IPS-20b (cell line): ENCODE data around the gene DVL2.

Experiments
- H3K27ac ChIP-seq: one replicate; pipeline ENCODE4 v1.5.1; 2013; ENCODE audit warnings: low read length
- H3K27me3 ChIP-seq: 2 replicates; pipeline ENCODE4 v1.6.1; 2013; ENCODE audit warnings: mild to moderate bottlenecking, low read length, inconsistent platforms; ENCODE audit not compliant: insufficient read depth
- H3K36me3 ChIP-seq: 2 replicates; pipeline ENCODE4 v1.6.1; 2013; ENCODE audit warnings: low read depth, mild to moderate bottlenecking, inconsistent platforms, low read length, moderate library complexity; ENCODE audit not compliant: insufficient read depth
- H3K4me1 ChIP-seq: 2 replicates; pipeline ENCODE4 v1.6.1; 2013; ENCODE audit warnings: mild to moderate bottlenecking, control low read depth, inconsistent platforms, low read length, moderate library complexity; ENCODE audit not compliant: insufficient read depth
- H3K4me3 ChIP-seq: 2 replicates; pipeline ENCODE4 v1.5.1; 2013; ENCODE audit warnings: mild to moderate bottlenecking, low read length, inconsistent platforms
- H3K9ac ChIP-seq: 2 replicates; pipeline ENCODE4 v1.6.1; 2013; ENCODE audit warnings: low read depth, mild to moderate bottlenecking, inconsistent platforms, low read length, moderate library complexity
- H3K9me3 ChIP-seq: 2 replicates; pipeline ENCODE4 v1.6.1; 2013; ENCODE audit warnings: mild to moderate bottlenecking, low read depth, low read length, inconsistent platforms; ENCODE audit not compliant: insufficient read depth

The DVL2 gene

GRCh38 chr17:7215136-7215638 is 19.1 kb downstream of the DVL2 start:
- H3K27me3 ChIP-seq, result no peaks in the 10 kb centered on the region; the same call in 1 of the 2 replicates
- H3K4me1 ChIP-seq, result peaks cover 48% of the 10 kb centered on the region; the same call in 1 of the 2 replicates
- peak overlapping the region; percentile 81 for H3K27ac ChIP-seq
- H3K36me3 ChIP-seq, result no peaks in the 10 kb centered on the region
- H3K9ac ChIP-seq, result peak overlapping the region; percentile 67; the same call in 1 of the 2 replicates
- no peaks in the 10 kb centered on the region for H3K9me3 ChIP-seq
- H3K4me3 ChIP-seq, result peak overlapping the region; percentile 79

GRCh38 chr17:7214300-7215135 is 19.8 kb downstream of the DVL2 start:
- H3K4me3 ChIP-seq, result peak overlapping the region; percentile 79
- no peaks in the 10 kb centered on the region; the same call in 1 of the 2 replicates for H3K27me3 ChIP-seq
- peaks cover 47% of the 10 kb centered on the region; the same call in 1 of the 2 replicates for H3K4me1 ChIP-seq
- no peaks in the 10 kb centered on the region for H3K36me3 ChIP-seq
- H3K27ac ChIP-seq, result peak overlapping the region; percentile 81
- no peaks in the 10 kb centered on the region for H3K9me3 ChIP-seq
- peak overlapping the region; percentile 69; the same call in 1 of the 2 replicates for H3K9ac ChIP-seq

- Histone ChIP-seq H3K27ac (peak overlapping the region; percentile 60), H3K9ac (peak overlapping the region; percentile 68; the same call in 1 of the 2 replicates), H3K4me1 (peaks cover 42% of the 10 kb centered on the region; the same call in 1 of the 2 replicates)
These were observed 20.4 kb downstream of the DVL2 start for GRCh38 chr17:7213895-7214299.

GRCh38 chr17:7211491-7212273 is 22.6 kb downstream of the DVL2 start:
- peaks cover 41% of the 10 kb centered on the region; the same call in 1 of the 2 replicates for H3K4me1 ChIP-seq
- H3K4me3 ChIP-seq, result peak overlapping the region; percentile 79
- peak overlapping the region; percentile 82; the same call in 1 of the 2 replicates for H3K9ac ChIP-seq
- H3K27me3 ChIP-seq, result no peaks in the 10 kb centered on the region
- no peaks in the 10 kb centered on the region for H3K9me3 ChIP-seq
- no peaks in the 10 kb centered on the region for H3K36me3 ChIP-seq
- peak overlapping the region; percentile 65 for H3K27ac ChIP-seq

More at GRCh38 chr17:7213895-7214299, 20.4 kb downstream of the DVL2 start:
- Histone ChIP-seq H3K4me3 (peak overlapping the region; percentile 71), H3K36me3 (no peaks in the 10 kb centered on the region), H3K27me3 (no peaks in the 10 kb centered on the region; the same call in 1 of the 2 replicates), H3K9me3 (no peaks in the 10 kb centered on the region)

GRCh38 chr17:7208754-7209460 is 25.4 kb downstream of the DVL2 start:
- peak overlapping the region; percentile 50; the same call in 1 of the 2 replicates for H3K9ac ChIP-seq
- H3K9me3 ChIP-seq, result no peaks in the 10 kb centered on the region
- H3K27ac ChIP-seq, result peak overlapping the region; percentile 26
- H3K27me3 ChIP-seq, result no peaks in the 10 kb centered on the region
- peaks cover 1% of the 10 kb centered on the region; the same call in 1 of the 2 replicates for H3K36me3 ChIP-seq
- peak overlapping the region; percentile 66 for H3K4me3 ChIP-seq
- H3K4me1 ChIP-seq, result peaks cover 30% of the 10 kb centered on the region; the same call in 1 of the 2 replicates

- Histone ChIP-seq H3K9me3 (no peaks in the 10 kb centered on the region), H3K36me3 (peaks cover 9% of the 10 kb centered on the region), H3K27me3 (no peaks in the 10 kb centered on the region), H3K27ac (peak overlapping the region; percentile 26), H3K4me3 (peak overlapping the region; percentile 66), H3K9ac (peak overlapping the region; percentile 50; the same call in 1 of the 2 replicates), H3K4me1 (peaks cover 25% of the 10 kb centered on the region; the same call in 1 of the 2 replicates)
These were observed 26.2 kb downstream of the DVL2 start for GRCh38 chr17:7208027-7208571.

GRCh38 chr17:7207120-7208001 is 27.0 kb downstream of the DVL2 start:
- peak overlapping the region; percentile 50; the same call in 1 of the 2 replicates for H3K9ac ChIP-seq
- H3K4me1 ChIP-seq, result peaks cover 24% of the 10 kb centered on the region; the same call in 1 of the 2 replicates
- H3K27me3 ChIP-seq, result no peaks in the 10 kb centered on the region
- H3K4me3 ChIP-seq, result peak overlapping the region; percentile 66; the same call in 1 of the 2 replicates
- no peaks in the 10 kb centered on the region for H3K9me3 ChIP-seq
- H3K36me3 ChIP-seq, result peaks cover 17% of the 10 kb centered on the region
- no peak overlapping the region for H3K27ac ChIP-seq

- Histone ChIP-seq H3K4me1 (peaks cover 15% of the 10 kb centered on the region; the same call in 1 of the 2 replicates), H3K9me3 (no peaks in the 10 kb centered on the region), H3K36me3 (peaks cover 33% of the 10 kb centered on the region), H3K4me3 (peak overlapping the region; percentile 66), H3K27me3 (no peaks in the 10 kb centered on the region), H3K9ac (peak overlapping the region; percentile 32; the same call in 1 of the 2 replicates), H3K27ac (no peak overlapping the region)
These were observed 28.8 kb downstream of the DVL2 start for GRCh38 chr17:7205561-7205960.

GRCh38 chr17:7204828-7205461 is 29.4 kb downstream of the DVL2 start:
- Histone ChIP-seq H3K9me3 (no peaks in the 10 kb centered on the region), H3K9ac (peak overlapping the region; percentile 32; the same call in 1 of the 2 replicates), H3K36me3 (peaks cover 35% of the 10 kb centered on the region), H3K27ac (peak overlapping the region; percentile 66), H3K4me3 (peak overlapping the region; percentile 66), H3K4me1 (peaks cover 13% of the 10 kb centered on the region; the same call in 1 of the 2 replicates), H3K27me3 (no peaks in the 10 kb centered on the region)
